Keratinocyte (primary cell): ENCODE data around the gene DOLPP1. TPM values are rescaled to one million over a fixed set of nuclear protein-coding genes. Genes with fewer than 3 reads are reported as not detected.

Source experiments
- DNase-seq: peaks from one replicate; pipeline ENCODE4 v3.0.0-alpha.2; 2011; ENCODE audit warnings: low read depth, missing footprints, low spot score
- FAIRE-seq: peaks from 2 replicates; lab custom pipeline; 2011; peaks lifted over from hg19 to GRCh38; lab: Jason Lieb, UNC
- H2AFZ ChIP-seq: 2 replicates; pipeline ENCODE4 v1.6.0; 2012; ENCODE audit warnings: low read length, control low read depth, inconsistent platforms; ENCODE audit not compliant: control insufficient read depth
- H3K27ac ChIP-seq: 2 replicates; pipeline ENCODE4 v1.5.1; 2011; ENCODE audit warnings: low read length; ENCODE audit not compliant: control insufficient read depth, insufficient read depth
- H3K27me3 ChIP-seq: 3 replicates; pipeline ENCODE4 v1.6.0; 2011; ENCODE audit warnings: low read length; ENCODE audit not compliant: control insufficient read depth, insufficient read depth; ENCODE audit errors: extremely low read depth
- H3K36me3 ChIP-seq, 2 experiments: 2 replicates in 1 of 2; 3 replicates in 1 of 2; pipeline ENCODE4 v1.5.1; 2011; ENCODE audit warnings: low read length in 2 of 2, mild to moderate bottlenecking in 1 of 2; ENCODE audit not compliant: control insufficient read depth in 2 of 2, insufficient read depth in 2 of 2; ENCODE audit errors: extremely low read depth in 1 of 2
- H3K4me1 ChIP-seq: 3 replicates; pipeline ENCODE4 v1.5.1; 2011; ENCODE audit warnings: low read length; ENCODE audit not compliant: control insufficient read depth, insufficient read depth; ENCODE audit errors: extremely low read depth
- H3K4me2 ChIP-seq: 3 replicates; pipeline ENCODE4 v1.6.0; 2011; ENCODE audit warnings: low read depth, low read length; ENCODE audit not compliant: control insufficient read depth, insufficient read depth; ENCODE audit errors: extremely low read depth
- H3K4me3 ChIP-seq, 3 experiments: fragments of 200-600 bp in 1 of 3; sonication (generic) in 1 of 3; 2 replicates in 2 of 3; 3 replicates in 1 of 3; pipeline ENCODE4 v1.5.1; 2011 to 2016; ENCODE audit warnings: low read length in 3 of 3, mild to moderate bottlenecking in 3 of 3, control low read depth in 2 of 3, inconsistent platforms in 1 of 3, low read depth in 1 of 3, mixed read lengths in 1 of 3, mixed run types in 1 of 3, moderate library complexity in 1 of 3; ENCODE audit not compliant: control insufficient read depth in 2 of 3, insufficient read depth in 2 of 3; ENCODE audit errors: extremely low read depth in 1 of 3
- H3K79me2 ChIP-seq: 2 replicates; pipeline ENCODE4 v1.6.0; 2012; ENCODE audit warnings: low read length; ENCODE audit not compliant: control insufficient read depth, insufficient read depth
- H3K9ac ChIP-seq: 3 replicates; pipeline ENCODE4 v1.6.0; 2011; ENCODE audit warnings: low read length; ENCODE audit not compliant: control insufficient read depth, insufficient read depth; ENCODE audit errors: extremely low read depth
- H3K9me1 ChIP-seq: 3 replicates; pipeline ENCODE4 v1.6.0; 2011; ENCODE audit warnings: low read length; ENCODE audit not compliant: control insufficient read depth, insufficient read depth; ENCODE audit errors: extremely low read depth
- H3K9me3 ChIP-seq: 2 replicates; pipeline ENCODE4 v1.5.1; 2012; ENCODE audit warnings: low read depth, low read length; ENCODE audit not compliant: control insufficient read depth
- H4K20me1 ChIP-seq: 3 replicates; pipeline ENCODE4 v1.6.0; 2011; ENCODE audit warnings: low read length; ENCODE audit not compliant: control insufficient read depth, insufficient read depth; ENCODE audit errors: extremely low read depth
- EZH2 ChIP-seq: IDR thresholded peaks from one replicate; pipeline ENCODE4 v1.6.1; 2012; ENCODE audit warnings: inconsistent platforms, mild to moderate bottlenecking, low read length, moderate library complexity
- dilution Hi-C: fragments of 300-500 bp; cut with MboI; formaldehyde crosslinking; loops from one replicate; pipeline ENCODE4 v1.7.0; 2020; ENCODE audit warnings: low sequenced_read_pairs; ENCODE audit not compliant: extremely low pct_ligation_motif_present
- polyA plus RNA-seq, 5 experiments: library from polyadenylated mRNA; depleted of rRNA in 3 of 5; stranded (reverse) in 3 of 5; stranded (forward) in 1 of 5; unstranded in 1 of 5; fragments of >200 nt; gene quantifications; 1 replicate in 1 of 5; 2 replicates in 3 of 5; 3 replicates in 1 of 5; pipeline versions ENCODE4 v1.2.1 to v1.2.3, GENCODE V29; 2011 to 2012; ENCODE audit warnings: missing spikeins in 2 of 5, low read depth in 1 of 5, low replicate concordance in 1 of 5
- TF ChIP-seq, protein P1 (sequence below), 3 experiments: IDR thresholded peaks in 1 of 3; conservative IDR thresholded peaks in 1 of 3; optimal IDR thresholded peaks in 1 of 3; 2 replicates in 2 of 3; 3 replicates in 1 of 3; pipeline versions ENCODE3 to v1.5.1; 2011; ENCODE audit warnings: low read length in 3 of 3, mild to moderate bottlenecking in 3 of 3, moderate library complexity in 2 of 3, control low read depth in 1 of 3, inconsistent platforms in 1 of 3; ENCODE audit not compliant: insufficient read depth in 2 of 3; ENCODE audit errors: extremely low read depth in 1 of 3

Gene DOLPP1
- polyA plus RNA-seq, 1 donor (not counting 4 experiments of a cell fraction or from before 2014, with no cell fraction given): 14.2 TPM

DNA sequence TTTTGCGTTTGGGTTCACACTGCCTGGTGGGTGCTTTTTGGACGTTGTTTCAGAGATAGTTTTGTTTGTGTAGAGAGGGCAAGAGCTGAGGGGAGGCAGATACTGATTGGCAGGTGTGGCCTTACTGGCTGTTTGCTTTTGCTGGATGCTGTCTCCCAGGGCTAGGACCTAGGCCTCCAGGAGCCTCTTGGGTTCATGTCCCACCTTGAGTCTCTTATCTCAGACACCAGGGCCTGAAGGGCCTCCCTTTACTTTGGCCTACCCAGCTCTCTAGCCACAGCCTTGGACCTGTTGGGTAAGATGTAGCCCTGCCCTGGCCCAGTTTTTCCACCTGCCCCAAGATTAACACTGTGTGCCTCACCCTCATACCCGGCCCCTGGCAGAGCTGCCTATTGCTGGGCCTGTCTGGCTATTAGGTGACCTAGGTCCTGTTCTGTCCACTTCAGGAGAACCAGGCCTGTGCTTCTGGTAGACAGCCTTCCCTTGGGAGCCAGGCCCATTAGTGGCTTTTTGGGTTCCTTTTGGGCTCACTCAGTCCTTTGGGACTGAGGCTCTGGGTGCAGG lies 43.7 kb downstream of the DOLPP1 start:
- H4K20me1 ChIP-seq: no peaks in the 10 kb centered on the region
- peaks cover 23 to 26% of the 10 kb centered on the region in 2 experiments for H3K36me3 ChIP-seq
- no peaks in the 10 kb centered on the region for H3K9me1 ChIP-seq
- DNase-seq (no peak), FAIRE-seq (no peak)
- H3K9ac ChIP-seq: no peak overlapping the region
- H3K4me3 ChIP-seq: no peak overlapping the region
- dilution Hi-C loops: no loop called here
- H3K79me2 ChIP-seq: no peaks in the 10 kb centered on the region
- H3K27me3 ChIP-seq: no peaks in the 10 kb centered on the region
- no peak for TF ChIP-seq EZH2
- TF ChIP-seq, protein P1, sequence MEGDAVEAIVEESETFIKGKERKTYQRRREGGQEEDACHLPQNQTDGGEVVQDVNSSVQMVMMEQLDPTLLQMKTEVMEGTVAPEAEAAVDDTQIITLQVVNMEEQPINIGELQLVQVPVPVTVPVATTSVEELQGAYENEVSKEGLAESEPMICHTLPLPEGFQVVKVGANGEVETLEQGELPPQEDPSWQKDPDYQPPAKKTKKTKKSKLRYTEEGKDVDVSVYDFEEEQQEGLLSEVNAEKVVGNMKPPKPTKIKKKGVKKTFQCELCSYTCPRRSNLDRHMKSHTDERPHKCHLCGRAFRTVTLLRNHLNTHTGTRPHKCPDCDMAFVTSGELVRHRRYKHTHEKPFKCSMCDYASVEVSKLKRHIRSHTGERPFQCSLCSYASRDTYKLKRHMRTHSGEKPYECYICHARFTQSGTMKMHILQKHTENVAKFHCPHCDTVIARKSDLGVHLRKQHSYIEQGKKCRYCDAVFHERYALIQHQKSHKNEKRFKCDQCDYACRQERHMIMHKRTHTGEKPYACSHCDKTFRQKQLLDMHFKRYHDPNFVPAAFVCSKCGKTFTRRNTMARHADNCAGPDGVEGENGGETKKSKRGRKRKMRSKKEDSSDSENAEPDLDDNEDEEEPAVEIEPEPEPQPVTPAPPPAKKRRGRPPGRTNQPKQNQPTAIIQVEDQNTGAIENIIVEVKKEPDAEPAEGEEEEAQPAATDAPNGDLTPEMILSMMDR (optimal IDR thresholded peaks at IDR 0.05 in 1 of 3, IDR thresholded peaks at IDR 0.05 in 1 of 3, conservative IDR thresholded peaks at IDR 0.05 in 1 of 3; ENCODE audit: extremely low read depth in 1 of 3, insufficient read depth in 2 of 3, low read length in 3 of 3): no peak
- no peaks in the 10 kb centered on the region for H3K9me3 ChIP-seq
- H3K27ac ChIP-seq: no peak overlapping the region
- H3K4me1 ChIP-seq: no peaks in the 10 kb centered on the region
- no peak overlapping the region for H2AFZ ChIP-seq
- no peak overlapping the region for H3K4me2 ChIP-seq

DNA sequence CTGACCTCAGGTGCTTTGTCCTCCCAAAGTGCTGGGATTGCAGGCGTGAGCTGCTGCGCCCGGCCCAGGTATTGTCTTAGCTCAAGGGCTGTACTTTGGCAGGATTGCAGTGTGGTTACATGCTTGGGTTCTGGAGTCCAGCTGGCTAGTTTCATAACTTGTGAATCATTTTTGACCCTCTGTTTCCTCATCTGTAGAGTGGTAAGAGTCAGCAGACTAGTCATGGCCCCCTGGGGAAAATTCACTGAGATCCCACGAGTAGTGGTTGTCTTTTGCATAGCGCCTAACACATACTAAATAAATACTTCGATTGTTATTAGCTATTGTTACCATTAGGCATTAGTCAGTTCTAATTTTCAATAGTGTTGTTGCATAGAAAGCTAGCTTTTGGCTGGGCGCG lies 44.6 kb downstream of the DOLPP1 start:
- Histone ChIP-seq H3K4me1 (no peaks in the 10 kb centered on the region), H3K4me2 (no peak overlapping the region), H4K20me1 (no peaks in the 10 kb centered on the region), H3K27me3 (no peaks in the 10 kb centered on the region), H3K9me1 (no peaks in the 10 kb centered on the region), H3K4me3 (no peak overlapping the region), H3K27ac (no peak overlapping the region), H3K36me3 (peaks cover 21 to 26% of the 10 kb centered on the region in 2 experiments), H3K9me3 (no peaks in the 10 kb centered on the region), H2AFZ (no peak overlapping the region), H3K79me2 (no peaks in the 10 kb centered on the region), H3K9ac (no peak overlapping the region)
- FAIRE-seq: no peak
- no peak for DNase-seq
- dilution Hi-C loops: no loop called here
- TF ChIP-seq, protein P1 (optimal IDR thresholded peaks at IDR 0.05 in 1 of 3, IDR thresholded peaks at IDR 0.05 in 1 of 3, conservative IDR thresholded peaks at IDR 0.05 in 1 of 3; ENCODE audit: extremely low read depth in 1 of 3, insufficient read depth in 2 of 3, low read length in 3 of 3): no peak
- no peak for TF ChIP-seq EZH2
